Brain microvascular endothelial cell (primary cell): ENCODE measurements around the gene CFAP54.

Experiments
- DNase-seq: peaks from one replicate; pipeline ENCODE4 v3.0.0-alpha.2; 2020
- H3K27ac ChIP-seq: fragments of 250-450 bp; sonication (Bioruptor Pico); 2 replicates; pipeline ENCODE4 v1.5.1; 2020; ENCODE audit warnings: mild to moderate bottlenecking, moderate library complexity
- H3K27me3 ChIP-seq: fragments of 250-450 bp; sonication (Bioruptor Pico); replicated peaks from 2 replicates; pipeline ENCODE4 v1.5.1; 2020; ENCODE audit warnings: mild to moderate bottlenecking
- H3K36me3 ChIP-seq: fragments of 250-450 bp; sonication (Bioruptor Pico); replicated peaks from 2 replicates; pipeline ENCODE4 v1.5.1; 2020; ENCODE audit warnings: mild to moderate bottlenecking
- H3K4me3 ChIP-seq: 2 replicates; pipeline ENCODE4 v1.5.1; 2011; ENCODE audit warnings: low read depth, mild to moderate bottlenecking, control low read depth, low read length, moderate library complexity
- CTCF ChIP-seq: IDR thresholded peaks from 2 replicates; pipeline ENCODE4 v1.5.1; 2011; ENCODE audit warnings: low read depth, mild to moderate bottlenecking, moderate library complexity, low read length, control low read depth, inconsistent platforms; ENCODE audit errors: missing control alignments
- in situ Hi-C: cut with HindIII; loops from 2 replicates; pipeline ENCODE4 v1.10.0; 2017; ENCODE audit warnings: low sequenced_read_pairs, low pct_ligation_motif_present

The CFAP54 gene

GRCh38 chr12:96780330-96780729 lies 291.0 kb downstream of the CFAP54 start:
- no peaks in the 10 kb centered on the region for H3K36me3 ChIP-seq
- in situ Hi-C loops, result no loop called here
- H3K4me3 ChIP-seq, result no peak overlapping the region
- no peak for TF ChIP-seq CTCF
- no peak overlapping the region for H3K27ac ChIP-seq
- no peak for DNase-seq
- H3K27me3 ChIP-seq, result no peaks in the 10 kb centered on the region

GRCh38 chr12:96786791-96787190 lies 297.4 kb downstream of the CFAP54 start:
- in situ Hi-C loops, result no loop called here
- Histone ChIP-seq H3K36me3 (no peaks in the 10 kb centered on the region), H3K4me3 (no peak overlapping the region), H3K27me3 (no peaks in the 10 kb centered on the region), H3K27ac (no peak overlapping the region)
- TF ChIP-seq CTCF, result no peak
- DNase-seq, result no peak

GRCh38 chr12:96803969-96804368 lies 314.6 kb downstream of the CFAP54 start:
- Histone ChIP-seq H3K4me3 (no peak overlapping the region), H3K36me3 (no peaks in the 10 kb centered on the region), H3K27ac (no peak overlapping the region), H3K27me3 (no peaks in the 10 kb centered on the region)
- in situ Hi-C loops, result no loop called here
- no peak for DNase-seq
- TF ChIP-seq CTCF, result no peak

- H3K27ac ChIP-seq, result no peak overlapping the region
- H3K4me3 ChIP-seq, result no peak overlapping the region
- in situ Hi-C loops, result no loop called here
- H3K27me3 ChIP-seq, result no peaks in the 10 kb centered on the region
- no peak for TF ChIP-seq CTCF
- DNase-seq, result no peak
- no peaks in the 10 kb centered on the region for H3K36me3 ChIP-seq
Observed at GRCh38 chr12:96806272-96806671, 316.9 kb downstream of the CFAP54 start.

GRCh38 chr12:96807741-96808140 lies 318.4 kb downstream of the CFAP54 start:
- no peak overlapping the region for H3K4me3 ChIP-seq
- H3K27me3 ChIP-seq, result no peaks in the 10 kb centered on the region
- TF ChIP-seq CTCF, result no peak
- no peaks in the 10 kb centered on the region for H3K36me3 ChIP-seq
- no peak overlapping the region for H3K27ac ChIP-seq
- in situ Hi-C loops, result no loop called here
- DNase-seq, result no peak

- DNase-seq, result no peak
- Histone ChIP-seq H3K27ac (no peak overlapping the region), H3K27me3 (no peaks in the 10 kb centered on the region), H3K4me3 (no peak overlapping the region), H3K36me3 (no peaks in the 10 kb centered on the region)
- no peak for TF ChIP-seq CTCF
- in situ Hi-C loops, result no loop called here
Observed at GRCh38 chr12:96808587-96808986, 319.2 kb downstream of the CFAP54 start.
